PC-9 (cell line): Measurements from ENCODE around the gene CMTM5. TPM values are rescaled to one million over a fixed set of nuclear protein-coding genes. Genes with fewer than 3 reads are reported as not detected.
A peak's percentile ranks its signal among the peaks of the same experiment; 100 is the strongest.

Source experiments
- BruUV-seq: library from RNA; stranded (reverse); fragments of 400-500 nt; replicated peaks from 2 replicates; lab custom pipeline; 2021; lab: Mats Ljungman, UMichigan
- CTCF ChIA-PET: fragments of 300-600 bp; sonication (Branson Sonifier 250); formaldehyde crosslinking; loops from one replicate; lab custom pipeline; 2022; ENCODE audit warnings: antibody characterized with exemption; lab: Charles Lee
- POLR2A ChIA-PET: fragments of 300-600 bp; sonication (Branson Sonifier 250); formaldehyde crosslinking; loops from one replicate; lab custom pipeline; 2022; ENCODE audit warnings: antibody characterized with exemption; ENCODE audit not compliant: unreplicated experiment; lab: Charles Lee
- DNase-seq, 2 experiments: peaks; one replicate each; pipeline versions ENCODE4 v3.0.0 to v3.0.0-alpha.2; 2015 to 2022; ENCODE audit warnings: mixed read lengths in 1 of 2
- H2AFZ ChIP-seq: fragments of 200-600 bp; sonication (generic); 2 replicates; pipeline ENCODE4 v1.8.1; 2017; ENCODE audit warnings: antibody characterized with exemption
- H3F3A ChIP-seq: fragments of 200-600 bp; sonication (generic); 2 replicates; pipeline ENCODE4 v1.8.1; 2017; ENCODE audit warnings: antibody characterized with exemption, mild to moderate bottlenecking, low read depth; ENCODE audit not compliant: insufficient read depth
- H3K27ac ChIP-seq: fragments of 200-600 bp; sonication (generic); 2 replicates; pipeline ENCODE4 v1.6.1; 2016; ENCODE audit warnings: mixed run types
- H3K27me3 ChIP-seq: fragments of 200-600 bp; sonication (generic); 2 replicates; pipeline ENCODE4 v1.6.1; 2016; ENCODE audit warnings: low read depth, mixed run types; ENCODE audit not compliant: insufficient read depth
- H3K36me3 ChIP-seq: fragments of 200-600 bp; sonication (generic); 2 replicates; pipeline ENCODE4 v1.6.1; 2016; ENCODE audit warnings: low read depth, mixed run types
- H3K4me1 ChIP-seq: fragments of 200-600 bp; sonication (generic); replicated peaks from 2 replicates; pipeline ENCODE4 v1.6.1; 2016; ENCODE audit warnings: mixed run types; ENCODE audit not compliant: insufficient read depth
- H3K4me2 ChIP-seq: fragments of 200-600 bp; sonication (generic); 2 replicates; pipeline ENCODE4 v1.6.1; 2017; ENCODE audit warnings: mixed run types
- H3K4me3 ChIP-seq: fragments of 200-600 bp; sonication (generic); 2 replicates; pipeline ENCODE4 v1.6.1; 2016; ENCODE audit warnings: mixed run types
- H3K79me2 ChIP-seq: fragments of 200-600 bp; sonication (generic); 2 replicates; pipeline ENCODE4 v1.6.1; 2017; ENCODE audit warnings: low read depth, mixed run types
- H3K9me2 ChIP-seq: fragments of 200-600 bp; sonication (generic); 2 replicates; pipeline ENCODE4 v1.8.1; 2017; ENCODE audit warnings: mild to moderate bottlenecking; ENCODE audit not compliant: insufficient read depth
- H3K9me3 ChIP-seq: fragments of 200-600 bp; sonication (generic); 2 replicates; pipeline ENCODE4 v1.8.1; 2016; ENCODE audit warnings: low read depth; ENCODE audit not compliant: insufficient read depth
- H4K20me1 ChIP-seq: fragments of 200-600 bp; sonication (generic); 2 replicates; pipeline ENCODE4 v1.8.1; 2017; ENCODE audit not compliant: insufficient read depth
- EZH2 ChIP-seq: fragments of 200-600 bp; sonication (generic); IDR thresholded peaks from 2 replicates; pipeline ENCODE4 v1.8.0; 2017; ENCODE audit warnings: antibody characterized with exemption, low read depth
- intact Hi-C: fragments of 100-400 bp; cut with micrococcal nuclease; formaldehyde crosslinking; loops from one replicate; pipeline ENCODE4 v1.10.0; 2022; ENCODE audit not compliant: unreplicated experiment
- total RNA-seq: library from RNA; stranded (reverse); gene quantifications from 2 replicates; pipeline ENCODE4 v1.2.3, GENCODE V29; 2021
- TF ChIP-seq, protein P1 (sequence below): fragments of 200-600 bp; sonication (generic); conservative IDR thresholded peaks from 2 replicates; pipeline ENCODE4 v1.6.1; 2017; ENCODE audit warnings: mixed run types, antibody characterized with exemption, mild to moderate bottlenecking, moderate library complexity

The CMTM5 gene
- total RNA-seq, 1 experiment from 2014 or later: not detected

DNA sequence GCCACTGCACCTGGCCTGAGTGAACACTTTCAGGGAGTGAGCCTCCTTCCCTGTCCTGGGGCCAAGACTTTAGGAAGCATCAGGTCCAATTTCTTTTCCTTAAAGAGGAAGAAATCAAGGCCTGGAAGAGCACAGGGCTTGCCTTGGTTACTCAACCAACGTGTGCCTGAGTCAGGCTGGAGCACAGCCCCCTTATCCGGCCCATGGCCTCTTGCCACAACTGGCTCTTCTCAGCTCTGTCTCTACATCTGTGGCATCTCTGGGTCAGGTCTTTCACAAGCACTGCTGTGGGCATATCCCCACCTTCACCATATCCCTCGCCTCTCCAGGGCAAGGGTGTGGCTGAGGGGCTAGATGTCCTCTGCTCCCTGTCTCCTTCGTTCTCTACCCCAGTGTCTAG is 24.4 kb downstream of the CMTM5 start:
- TF ChIP-seq, protein P1, sequence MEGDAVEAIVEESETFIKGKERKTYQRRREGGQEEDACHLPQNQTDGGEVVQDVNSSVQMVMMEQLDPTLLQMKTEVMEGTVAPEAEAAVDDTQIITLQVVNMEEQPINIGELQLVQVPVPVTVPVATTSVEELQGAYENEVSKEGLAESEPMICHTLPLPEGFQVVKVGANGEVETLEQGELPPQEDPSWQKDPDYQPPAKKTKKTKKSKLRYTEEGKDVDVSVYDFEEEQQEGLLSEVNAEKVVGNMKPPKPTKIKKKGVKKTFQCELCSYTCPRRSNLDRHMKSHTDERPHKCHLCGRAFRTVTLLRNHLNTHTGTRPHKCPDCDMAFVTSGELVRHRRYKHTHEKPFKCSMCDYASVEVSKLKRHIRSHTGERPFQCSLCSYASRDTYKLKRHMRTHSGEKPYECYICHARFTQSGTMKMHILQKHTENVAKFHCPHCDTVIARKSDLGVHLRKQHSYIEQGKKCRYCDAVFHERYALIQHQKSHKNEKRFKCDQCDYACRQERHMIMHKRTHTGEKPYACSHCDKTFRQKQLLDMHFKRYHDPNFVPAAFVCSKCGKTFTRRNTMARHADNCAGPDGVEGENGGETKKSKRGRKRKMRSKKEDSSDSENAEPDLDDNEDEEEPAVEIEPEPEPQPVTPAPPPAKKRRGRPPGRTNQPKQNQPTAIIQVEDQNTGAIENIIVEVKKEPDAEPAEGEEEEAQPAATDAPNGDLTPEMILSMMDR: no peak
- TF ChIP-seq EZH2: no peak

DNA sequence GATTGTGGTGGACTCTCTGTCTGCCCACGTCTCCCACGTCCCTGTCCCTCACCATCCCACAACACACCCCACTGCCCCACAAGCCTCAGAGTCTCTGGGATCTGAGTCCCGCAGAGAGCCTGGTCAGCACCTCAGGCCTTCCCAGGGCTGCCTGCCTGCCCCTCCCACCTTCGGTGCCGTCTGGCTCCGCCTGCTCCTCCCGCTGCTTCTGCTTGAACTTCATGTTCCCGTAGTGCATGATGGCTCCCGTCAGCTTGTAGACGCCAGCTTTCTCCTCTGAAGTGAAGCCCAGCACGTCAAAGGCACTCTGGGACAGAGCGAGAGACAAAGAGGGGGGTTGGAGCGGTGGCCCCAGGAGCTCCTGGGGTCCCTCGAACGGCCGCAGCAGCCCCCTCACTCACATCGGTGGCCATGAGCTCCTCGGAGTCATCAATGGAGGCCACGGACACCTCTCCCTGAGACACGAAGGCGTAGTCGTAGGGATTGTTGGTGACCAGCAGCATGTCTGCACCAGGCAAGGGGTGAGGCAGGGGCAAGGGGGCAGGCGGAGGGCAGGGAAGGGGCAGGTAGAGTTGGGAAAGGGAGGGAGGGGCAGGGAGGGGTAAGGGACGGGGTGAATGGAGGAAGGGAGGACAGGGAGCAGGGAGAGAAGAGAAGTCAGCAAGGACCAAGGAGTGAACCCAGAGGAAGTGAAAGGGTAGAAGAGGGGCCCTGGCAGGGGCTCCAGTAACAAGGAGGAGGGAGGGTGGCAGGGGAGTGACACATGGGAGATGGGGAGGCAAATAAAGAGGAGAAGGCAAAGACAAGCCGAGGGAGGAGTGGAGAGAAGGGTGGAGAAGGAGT is 25.7 kb downstream of the CMTM5 start:
- no peak for DNase-seq
- Histone ChIP-seq H3K36me3 (no peaks in the 10 kb centered on the region), H2AFZ (no peak overlapping the region), H3K4me2 (peak overlapping the region; percentile 46), H3K79me2 (no peaks in the 10 kb centered on the region), H3K9me2 (no peaks in the 10 kb centered on the region), H3K27me3 (peaks cover 91% of the 10 kb centered on the region), H3K4me1 (no peaks in the 10 kb centered on the region), H4K20me1 (no peaks in the 10 kb centered on the region), H3K27ac (no peak overlapping the region), H3K9me3 (no peaks in the 10 kb centered on the region), H3K4me3 (no peak overlapping the region), H3F3A (no peaks in the 10 kb centered on the region)
- no peak for TF ChIP-seq EZH2
- TF ChIP-seq, protein P1: no peak
- CTCF ChIA-PET: no interaction called here
- POLR2A ChIA-PET: interaction anchor here (0.6 kb wide), 1 partner anchor 35 kb away, joined by 3 read pairs; no protein-coding TSS in a partner anchor
- intact Hi-C loops: no loop called here
- BruUV-seq: no TSS peak

More for the DNA sequence above, 24.4 kb downstream of the CMTM5 start:
- H4K20me1 ChIP-seq: no peaks in the 10 kb centered on the region
- H3K4me1 ChIP-seq: no peaks in the 10 kb centered on the region
- no peaks in the 10 kb centered on the region for H3K79me2 ChIP-seq
- intact Hi-C loops: no loop called here
- CTCF ChIA-PET: no interaction called here
- no peaks in the 10 kb centered on the region for H3K9me2 ChIP-seq
- H3K36me3 ChIP-seq: no peaks in the 10 kb centered on the region
- no peak overlapping the region for H2AFZ ChIP-seq
- no TSS peak for BruUV-seq
- H3K27me3 ChIP-seq: peaks cover 92% of the 10 kb centered on the region
- H3K27ac ChIP-seq: no peak overlapping the region
- no peaks in the 10 kb centered on the region for H3K9me3 ChIP-seq
- POLR2A ChIA-PET: no interaction called here
- no peak overlapping the region for H3K4me2 ChIP-seq
- H3F3A ChIP-seq: no peaks in the 10 kb centered on the region
- DNase-seq: no peak
- no peak overlapping the region for H3K4me3 ChIP-seq

DNA sequence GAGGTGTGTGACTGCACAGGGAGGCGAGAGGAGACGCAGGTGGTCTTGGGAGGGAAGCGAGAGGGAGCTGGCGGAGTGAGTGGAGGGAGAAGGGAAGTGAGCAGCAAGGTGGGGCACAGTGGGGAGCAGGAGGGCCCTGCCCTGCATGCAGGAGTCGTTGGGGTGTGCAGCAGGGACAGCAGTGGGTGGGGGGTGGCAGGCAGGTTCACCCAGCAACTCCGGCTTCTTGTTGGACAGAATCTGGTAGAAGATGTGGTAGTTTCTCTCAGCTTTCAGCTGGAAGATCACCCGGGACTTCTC is 26.2 kb downstream of the CMTM5 start:
- Histone ChIP-seq H2AFZ (no peak overlapping the region), H3K36me3 (no peaks in the 10 kb centered on the region), H3K9me2 (no peaks in the 10 kb centered on the region), H3F3A (no peaks in the 10 kb centered on the region), H3K79me2 (no peaks in the 10 kb centered on the region), H3K9me3 (no peaks in the 10 kb centered on the region), H3K27ac (no peak overlapping the region), H3K4me1 (no peaks in the 10 kb centered on the region), H3K27me3 (peaks cover 91% of the 10 kb centered on the region), H4K20me1 (no peaks in the 10 kb centered on the region), H3K4me2 (no peak overlapping the region), H3K4me3 (no peak overlapping the region)
- CTCF ChIA-PET: no interaction called here
- DNase-seq: no peak
- intact Hi-C loops: no loop called here
- POLR2A ChIA-PET: no interaction called here
- no TSS peak for BruUV-seq
- TF ChIP-seq, protein P1: no peak
- TF ChIP-seq EZH2: no peak
